Body of pancreas (tissue), 4 donors: ENCODE measurements around the gene PPP1R1B. TPM values are rescaled to one million over a fixed set of nuclear protein-coding genes. Genes with fewer than 3 reads are reported as not detected.

Experiments used
- ATAC-seq: fragments of 150-250 bp; one replicate; pipeline ENCODE4 v1.9.1; 2016
- DNase-seq, 4 donors: peaks; one replicate each; pipeline ENCODE4 v3.0.0-alpha.2; 2019
- H3K27ac ChIP-seq, 4 donors: fragments of 200-600 bp; sonication (generic); 1 replicate in 3 of 4; 2 replicates in 1 of 4; pipeline versions ENCODE4 v1.5.1 to v1.6.1; 2016 to 2019; ENCODE audit warnings: mild to moderate bottlenecking in 1 of 4, mixed read lengths in 1 of 4, moderate library complexity in 1 of 4
- H3K27me3 ChIP-seq, 2 donors: fragments of 200-600 bp; sonication (generic); one replicate each; pipeline ENCODE4 v1.6.0; 2016; ENCODE audit warnings: mild to moderate bottlenecking in 1 of 2
- H3K36me3 ChIP-seq, 2 donors: fragments of 200-600 bp; sonication (generic); replicated peaks in 1 of 2; 2 replicates each; pipeline ENCODE4 v1.5.1; 2016; ENCODE audit warnings: low read depth in 2 of 2; ENCODE audit not compliant: insufficient read depth in 1 of 2
- H3K4me1 ChIP-seq: fragments of 200-600 bp; sonication (generic); one replicate; pipeline ENCODE4 v1.6.0; 2016
- H3K4me3 ChIP-seq, 2 donors: fragments of 200-600 bp; sonication (generic); 1 replicate in 1 of 2; 2 replicates in 1 of 2; pipeline ENCODE4 v1.5.1; 2016 to 2019
- H3K9me3 ChIP-seq, 3 donors: fragments of 200-600 bp; sonication (generic); 1 replicate in 2 of 3; 2 replicates in 1 of 3; pipeline ENCODE4 v1.5.1; 2016
- CTCF ChIP-seq, 7 experiments: fragments of 450-650 bp in 4 of 7; fragments of 200-600 bp in 3 of 7; sonication (generic) in 3 of 7; IDR thresholded peaks; one replicate each; pipeline ENCODE4 v1.5.1; 2016 to 2019; ENCODE audit warnings: antibody characterized with exemption in 7 of 7
- POLR2A ChIP-seq, 3 donors: fragments of 450-650 bp; IDR thresholded peaks; one replicate each; pipeline ENCODE4 v1.6.1; 2016; ENCODE audit warnings: antibody characterized with exemption in 3 of 3, mild to moderate bottlenecking in 2 of 3
- WGBS, 2 donors: methylation state at CpG; one replicate each; pipeline ENCODE4 v1.1.5; 2017; 5-methylcytosine and 5-hydroxymethylcytosine counted together
- intact Hi-C: fragments of 100-400 bp; cut with DNase I; formaldehyde crosslinking; loops from one replicate; pipeline ENCODE4 v1.15.1; 2023
- total RNA-seq, 2 donors: library from RNA; depleted of rRNA; stranded (reverse); fragments of >200 nt; gene quantifications; one replicate each; pipeline ENCODE4 v1.1.0, GENCODE V29; 2016

Gene PPP1R1B
- total RNA-seq, 2 donors from 2014 or later: 38.4 to 75.8 TPM

DNA sequence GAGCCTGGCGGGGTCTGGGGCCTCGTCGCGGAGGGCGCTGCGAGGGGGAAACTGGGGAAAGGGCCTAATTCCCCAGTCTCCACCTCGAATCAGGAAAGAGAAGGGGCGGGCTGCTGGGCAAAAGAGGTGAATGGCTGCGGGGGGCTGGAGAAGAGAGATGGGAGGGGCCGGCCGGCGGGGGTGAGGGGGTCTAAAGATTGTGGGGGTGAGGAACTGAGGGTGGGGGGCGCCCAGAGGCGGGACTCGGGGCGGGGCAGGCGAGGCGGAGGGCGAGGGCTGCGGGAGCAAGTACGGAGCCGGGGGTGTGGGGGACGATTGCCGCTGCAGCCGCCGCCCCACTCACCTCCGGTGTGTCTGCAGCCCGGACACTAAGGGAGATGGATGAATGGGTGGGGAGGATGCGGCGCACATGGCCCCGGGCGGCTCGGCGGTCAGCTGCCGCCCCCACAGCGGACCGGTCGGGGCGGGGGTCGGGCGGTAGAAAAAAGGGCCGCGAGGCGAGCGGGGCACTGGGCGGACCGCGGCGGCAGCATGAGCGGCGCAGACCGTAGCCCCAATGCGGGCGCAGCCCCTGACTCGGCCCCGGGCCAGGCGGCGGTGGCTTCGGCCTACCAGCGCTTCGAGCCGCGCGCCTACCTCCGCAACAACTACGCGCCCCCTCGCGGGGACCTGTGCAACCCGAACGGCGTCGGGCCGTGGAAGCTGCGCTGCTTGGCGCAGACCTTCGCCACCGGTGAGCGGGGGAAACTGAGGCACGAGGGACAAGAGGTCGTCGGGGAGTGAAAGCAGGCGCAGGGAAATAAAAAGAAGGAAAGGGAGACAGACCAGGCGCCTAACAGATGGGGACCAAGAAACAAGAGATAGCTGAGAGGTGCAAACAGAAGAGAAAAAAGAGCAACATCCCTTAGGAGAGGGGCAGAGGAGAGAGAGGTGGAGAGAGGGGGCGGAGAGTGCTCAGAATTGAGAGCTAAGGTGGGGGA lies 41.5 kb downstream of the PPP1R1B start, which contains the start of gene PNMT:
Gene PNMT, plus strand, starts transcription at position 509 of the 980 bp plus-strand sequence. Its CDS starts 23 bp downstream, at position 532.
- ATAC-seq (peak; percentile 58), DNase-seq (peak; percentile 71 to 83 (median 76))
- Histone ChIP-seq H3K27me3 (no peaks in the 10 kb centered on the region), H3K36me3 (no peaks in the 10 kb centered on the region), H3K9me3 (no peaks in the 10 kb centered on the region), H3K4me1 (peaks cover 36% of the 10 kb centered on the region), H3K27ac (peak within 1 kb of the TSS in 1 of 4 donors; percentile 8), H3K4me3 (no peak within 1 kb of the TSS)
- intact Hi-C loops: no loop called here
- TF ChIP-seq CTCF (IDR thresholded peaks at IDR 0.05) (peak; percentile 48 to 73 (median 66)), POLR2A (IDR thresholded peaks at IDR 0.05) (no peak)
- WGBS, 2 donors: 5 to 9% methylated on average over 61 to 68 of the region's 85 CpGs

- Histone ChIP-seq H3K27ac (no peak overlapping the region), H3K36me3 (no peaks in the 10 kb centered on the region), H3K4me3 (no peak overlapping the region), H3K27me3 (no peaks in the 10 kb centered on the region), H3K9me3 (no peaks in the 10 kb centered on the region), H3K4me1 (peaks cover 41% of the 10 kb centered on the region)
- intact Hi-C loops: no loop called here
- ATAC-seq (no peak), DNase-seq (no peak)
- no peak for TF ChIP-seq CTCF (IDR thresholded peaks at IDR 0.05)
- no peak for TF ChIP-seq POLR2A (IDR thresholded peaks at IDR 0.05)
- 69 to 70% methylated on average over 16 to 23 of the region's 23 CpGs for whole genome bisulfite sequencing, 2 donors
These were observed 43.4 kb downstream of the PPP1R1B start for GRCh38 chr17:39669897-39670735.

DNA sequence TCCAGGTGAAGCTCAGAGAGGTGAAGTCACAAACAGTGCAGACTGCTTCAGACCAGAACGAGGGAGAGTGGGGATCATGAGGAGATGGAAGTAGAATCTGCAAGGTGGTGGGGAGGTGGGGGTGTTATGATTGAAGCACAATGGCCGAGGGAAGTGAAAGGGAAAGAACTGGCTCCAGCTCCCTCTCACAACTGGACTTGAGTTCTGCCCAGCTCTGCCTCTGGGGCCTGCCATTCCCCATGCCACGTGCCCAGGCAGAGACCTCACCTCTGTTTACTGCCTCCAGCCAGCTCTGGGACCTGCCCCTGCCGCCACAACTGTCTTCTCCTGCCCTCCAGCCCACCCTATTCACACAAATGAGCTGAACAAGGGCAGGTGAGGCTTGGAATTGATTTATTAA lies 44.0 kb downstream of the PPP1R1B start:
- H3K27ac ChIP-seq: no peak overlapping the region

More for the DNA sequence above, 44.0 kb downstream of the PPP1R1B start:
- DNase-seq (no peak), ATAC-seq (no peak)
- Histone ChIP-seq H3K4me3 (no peak overlapping the region), H3K27me3 (no peaks in the 10 kb centered on the region), H3K9me3 (no peaks in the 10 kb centered on the region), H3K36me3 (no peaks in the 10 kb centered on the region), H3K4me1 (peaks cover 43% of the 10 kb centered on the region)
- WGBS, 2 donors: 40 to 44% methylated on average over 4 of the region's 4 CpGs
- intact Hi-C loops: no loop called here
- no peak for TF ChIP-seq POLR2A (IDR thresholded peaks at IDR 0.05)
- TF ChIP-seq CTCF (IDR thresholded peaks at IDR 0.05): no peak
